ENCODE results near the gene WDR70. TPM values are rescaled to one million over a fixed set of nuclear protein-coding genes. Genes with fewer than 3 reads are reported as not detected.

Gene WDR70
- total RNA-seq, 1 experiment from 2014 or later = 35.0 TPM

DNA sequence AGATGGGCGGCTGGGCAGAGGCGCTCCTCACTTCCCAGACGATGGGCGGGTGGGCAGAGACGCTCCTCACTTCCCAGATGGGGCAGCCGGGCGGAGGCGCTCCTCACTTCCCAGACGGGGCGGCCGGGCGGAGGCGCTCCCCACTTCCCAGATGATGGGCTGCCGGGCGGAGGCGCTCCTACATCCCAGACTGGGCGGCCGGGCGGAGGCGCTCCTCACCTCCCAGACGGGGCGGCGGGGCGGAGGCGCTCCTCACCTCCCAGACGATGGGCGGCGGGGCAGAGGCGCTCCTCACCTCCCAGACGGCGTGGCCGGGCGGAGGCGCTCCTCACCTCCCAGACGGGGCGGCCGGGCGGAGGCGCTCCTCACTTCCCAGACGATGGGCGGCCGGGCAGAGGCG lies 140.2 kb downstream of the WDR70 start (continued):
- TF ChIP-seq, protein P1, sequence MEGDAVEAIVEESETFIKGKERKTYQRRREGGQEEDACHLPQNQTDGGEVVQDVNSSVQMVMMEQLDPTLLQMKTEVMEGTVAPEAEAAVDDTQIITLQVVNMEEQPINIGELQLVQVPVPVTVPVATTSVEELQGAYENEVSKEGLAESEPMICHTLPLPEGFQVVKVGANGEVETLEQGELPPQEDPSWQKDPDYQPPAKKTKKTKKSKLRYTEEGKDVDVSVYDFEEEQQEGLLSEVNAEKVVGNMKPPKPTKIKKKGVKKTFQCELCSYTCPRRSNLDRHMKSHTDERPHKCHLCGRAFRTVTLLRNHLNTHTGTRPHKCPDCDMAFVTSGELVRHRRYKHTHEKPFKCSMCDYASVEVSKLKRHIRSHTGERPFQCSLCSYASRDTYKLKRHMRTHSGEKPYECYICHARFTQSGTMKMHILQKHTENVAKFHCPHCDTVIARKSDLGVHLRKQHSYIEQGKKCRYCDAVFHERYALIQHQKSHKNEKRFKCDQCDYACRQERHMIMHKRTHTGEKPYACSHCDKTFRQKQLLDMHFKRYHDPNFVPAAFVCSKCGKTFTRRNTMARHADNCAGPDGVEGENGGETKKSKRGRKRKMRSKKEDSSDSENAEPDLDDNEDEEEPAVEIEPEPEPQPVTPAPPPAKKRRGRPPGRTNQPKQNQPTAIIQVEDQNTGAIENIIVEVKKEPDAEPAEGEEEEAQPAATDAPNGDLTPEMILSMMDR (IDR thresholded peaks at IDR 0.05) = no peak

DNA sequence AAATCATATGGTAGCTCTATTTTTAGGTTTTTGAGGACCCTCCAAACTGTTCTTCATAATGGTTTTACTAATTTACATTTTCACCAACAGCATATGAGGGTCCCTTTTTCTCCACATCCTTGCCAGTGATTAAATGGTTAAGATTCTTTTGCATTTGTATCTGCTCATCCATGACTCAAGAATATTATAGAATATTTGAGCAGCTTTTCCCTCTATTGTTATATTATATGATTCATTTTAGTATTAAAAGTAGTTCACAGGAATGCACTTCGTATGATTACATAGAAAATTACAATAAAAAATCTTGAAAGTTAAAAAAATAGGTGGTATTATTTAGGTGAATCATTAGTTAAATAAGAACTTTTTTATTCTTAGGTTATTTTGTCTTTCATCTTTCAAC lies 140.7 kb downstream of the WDR70 start:
- Mint-ChIP-seq H3K27ac (no peak overlapping the region), H3K36me3 (peaks cover 56% of the 10 kb centered on the region), H3K4me3 (no peak overlapping the region), H3K4me1 (no peaks in the 10 kb centered on the region), H3K27me3 (ENCODE audit: low read depth) (no peaks in the 10 kb centered on the region), H3K9me3 (peaks cover 43% of the 10 kb centered on the region)
- ChIA-PET CTCF (no interaction called here), POLR2A (no interaction called here)
- TF ChIP-seq CBFB (CRISPR knock-in tag; IDR thresholded peaks at IDR 0.05; ENCODE audit: low read depth) (no peak), ZNF263 (CRISPR knock-in tag; IDR thresholded peaks at IDR 0.05; ENCODE audit: low read depth) (no peak), ZNF671 (CRISPR knock-in tag; IDR thresholded peaks at IDR 0.05) (no peak), SOX15 (CRISPR knock-in tag; IDR thresholded peaks at IDR 0.05) (no peak), ZBTB21 (CRISPR knock-in tag; IDR thresholded peaks at IDR 0.05; ENCODE audit: borderline replicate concordance) (no peak), GRHL2 (CRISPR knock-in tag; IDR thresholded peaks at IDR 0.05; ENCODE audit: insufficient replicate concordance, severe bottlenecking) (no peak), SMAD4 (CRISPR knock-in tag; IDR thresholded peaks at IDR 0.05) (no peak), MYBL2 (CRISPR knock-in tag; IDR thresholded peaks at IDR 0.05) (no peak), RELA (CRISPR knock-in tag; IDR thresholded peaks at IDR 0.05; ENCODE audit: borderline replicate concordance) (no peak), ETV6 (CRISPR knock-in tag; IDR thresholded peaks at IDR 0.05) (no peak), NFATC4 (CRISPR knock-in tag; IDR thresholded peaks at IDR 0.05) (no peak), ZNF416 (CRISPR knock-in tag; IDR thresholded peaks at IDR 0.05) (no peak), MXD4 (CRISPR knock-in tag; IDR thresholded peaks at IDR 0.05; ENCODE audit: borderline replicate concordance) (no peak)
- TF ChIP-seq, protein P2, sequence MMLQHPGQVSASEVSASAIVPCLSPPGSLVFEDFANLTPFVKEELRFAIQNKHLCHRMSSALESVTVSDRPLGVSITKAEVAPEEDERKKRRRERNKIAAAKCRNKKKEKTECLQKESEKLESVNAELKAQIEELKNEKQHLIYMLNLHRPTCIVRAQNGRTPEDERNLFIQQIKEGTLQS (CRISPR knock-in tag; conservative IDR thresholded peaks at IDR 0.05) = no peak
- TF ChIP-seq, protein P3, sequence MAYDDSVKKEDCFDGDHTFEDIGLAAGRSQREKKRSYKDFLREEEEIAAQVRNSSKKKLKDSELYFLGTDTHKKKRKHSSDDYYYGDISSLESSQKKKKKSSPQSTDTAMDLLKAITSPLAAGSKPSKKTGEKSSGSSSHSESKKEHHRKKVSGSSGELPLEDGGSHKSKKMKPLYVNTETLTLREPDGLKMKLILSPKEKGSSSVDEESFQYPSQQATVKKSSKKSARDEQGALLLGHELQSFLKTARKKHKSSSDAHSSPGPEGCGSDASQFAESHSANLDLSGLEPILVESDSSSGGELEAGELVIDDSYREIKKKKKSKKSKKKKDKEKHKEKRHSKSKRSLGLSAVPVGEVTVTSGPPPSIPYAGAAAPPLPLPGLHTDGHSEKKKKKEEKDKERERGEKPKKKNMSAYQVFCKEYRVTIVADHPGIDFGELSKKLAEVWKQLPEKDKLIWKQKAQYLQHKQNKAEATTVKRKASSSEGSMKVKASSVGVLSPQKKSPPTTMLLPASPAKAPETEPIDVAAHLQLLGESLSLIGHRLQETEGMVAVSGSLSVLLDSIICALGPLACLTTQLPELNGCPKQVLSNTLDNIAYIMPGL (CRISPR knock-in tag; IDR thresholded peaks at IDR 0.05) = no peak
- TF ChIP-seq, protein P4, sequence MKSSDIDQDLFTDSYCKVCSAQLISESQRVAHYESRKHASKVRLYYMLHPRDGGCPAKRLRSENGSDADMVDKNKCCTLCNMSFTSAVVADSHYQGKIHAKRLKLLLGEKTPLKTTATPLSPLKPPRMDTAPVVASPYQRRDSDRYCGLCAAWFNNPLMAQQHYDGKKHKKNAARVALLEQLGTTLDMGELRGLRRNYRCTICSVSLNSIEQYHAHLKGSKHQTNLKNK (CRISPR knock-in tag; IDR thresholded peaks at IDR 0.05) = no peak
- TF ChIP-seq, protein P5, sequence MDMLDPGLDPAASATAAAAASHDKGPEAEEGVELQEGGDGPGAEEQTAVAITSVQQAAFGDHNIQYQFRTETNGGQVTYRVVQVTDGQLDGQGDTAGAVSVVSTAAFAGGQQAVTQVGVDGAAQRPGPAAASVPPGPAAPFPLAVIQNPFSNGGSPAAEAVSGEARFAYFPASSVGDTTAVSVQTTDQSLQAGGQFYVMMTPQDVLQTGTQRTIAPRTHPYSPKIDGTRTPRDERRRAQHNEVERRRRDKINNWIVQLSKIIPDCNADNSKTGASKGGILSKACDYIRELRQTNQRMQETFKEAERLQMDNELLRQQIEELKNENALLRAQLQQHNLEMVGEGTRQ (CRISPR knock-in tag; IDR thresholded peaks at IDR 0.05) = no peak
- DNase-seq (ENCODE audit: low spot score) (no peak), ATAC-seq (no peak)

DNA sequence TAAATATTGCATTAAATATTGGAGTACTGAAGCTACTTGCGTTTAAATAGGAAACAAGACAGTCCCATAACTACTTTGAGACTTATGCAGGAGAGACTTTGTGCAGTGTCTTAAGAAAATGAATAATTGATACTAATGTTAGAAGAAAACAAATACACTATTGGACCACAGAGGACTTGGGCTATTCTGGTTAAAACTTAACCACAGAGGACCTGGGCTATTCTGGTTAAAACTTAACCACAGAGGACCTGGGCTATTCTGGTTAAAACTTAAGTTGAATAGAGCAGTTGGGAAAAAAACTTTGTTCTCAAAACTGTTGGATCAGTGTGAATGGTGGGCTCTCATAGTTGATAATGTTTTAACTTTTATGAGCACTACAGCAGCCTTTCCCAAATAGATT lies 141.7 kb downstream of the WDR70 start:
- H3K27ac Mint-ChIP-seq = no peak overlapping the region
- POLR2A ChIA-PET = no interaction called here
- TF ChIP-seq, protein P2 (CRISPR knock-in tag; conservative IDR thresholded peaks at IDR 0.05) = no peak
- TF ChIP-seq, protein P6, sequence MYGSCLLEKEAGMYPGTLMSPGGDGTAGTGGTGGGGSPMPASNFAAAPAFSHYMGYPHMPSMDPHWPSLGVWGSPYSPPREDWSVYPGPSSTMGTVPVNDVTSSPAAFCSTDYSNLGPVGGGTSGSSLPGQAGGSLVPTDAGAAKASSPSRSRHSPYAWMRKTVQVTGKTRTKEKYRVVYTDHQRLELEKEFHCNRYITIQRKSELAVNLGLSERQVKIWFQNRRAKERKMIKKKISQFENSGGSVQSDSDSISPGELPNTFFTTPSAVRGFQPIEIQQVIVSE (CRISPR knock-in tag; IDR thresholded peaks at IDR 0.05; ENCODE audit: borderline replicate concordance) = no peak
- TF ChIP-seq, protein P7, sequence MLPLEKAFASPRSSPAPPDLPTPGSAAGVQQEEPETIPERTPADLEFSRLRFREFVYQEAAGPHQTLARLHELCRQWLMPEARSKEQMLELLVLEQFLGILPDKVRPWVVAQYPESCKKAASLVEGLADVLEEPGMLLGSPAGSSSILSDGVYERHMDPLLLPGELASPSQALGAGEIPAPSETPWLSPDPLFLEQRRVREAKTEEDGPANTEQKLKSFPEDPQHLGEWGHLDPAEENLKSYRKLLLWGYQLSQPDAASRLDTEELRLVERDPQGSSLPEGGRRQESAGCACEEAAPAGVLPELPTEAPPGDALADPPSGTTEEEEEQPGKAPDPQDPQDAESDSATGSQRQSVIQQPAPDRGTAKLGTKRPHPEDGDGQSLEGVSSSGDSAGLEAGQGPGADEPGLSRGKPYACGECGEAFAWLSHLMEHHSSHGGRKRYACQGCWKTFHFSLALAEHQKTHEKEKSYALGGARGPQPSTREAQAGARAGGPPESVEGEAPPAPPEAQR (CRISPR knock-in tag; IDR thresholded peaks at IDR 0.05) = no peak
- no peak for TF ChIP-seq RORB (CRISPR knock-in tag; IDR thresholded peaks at IDR 0.05)
- TF ChIP-seq, protein P8, sequence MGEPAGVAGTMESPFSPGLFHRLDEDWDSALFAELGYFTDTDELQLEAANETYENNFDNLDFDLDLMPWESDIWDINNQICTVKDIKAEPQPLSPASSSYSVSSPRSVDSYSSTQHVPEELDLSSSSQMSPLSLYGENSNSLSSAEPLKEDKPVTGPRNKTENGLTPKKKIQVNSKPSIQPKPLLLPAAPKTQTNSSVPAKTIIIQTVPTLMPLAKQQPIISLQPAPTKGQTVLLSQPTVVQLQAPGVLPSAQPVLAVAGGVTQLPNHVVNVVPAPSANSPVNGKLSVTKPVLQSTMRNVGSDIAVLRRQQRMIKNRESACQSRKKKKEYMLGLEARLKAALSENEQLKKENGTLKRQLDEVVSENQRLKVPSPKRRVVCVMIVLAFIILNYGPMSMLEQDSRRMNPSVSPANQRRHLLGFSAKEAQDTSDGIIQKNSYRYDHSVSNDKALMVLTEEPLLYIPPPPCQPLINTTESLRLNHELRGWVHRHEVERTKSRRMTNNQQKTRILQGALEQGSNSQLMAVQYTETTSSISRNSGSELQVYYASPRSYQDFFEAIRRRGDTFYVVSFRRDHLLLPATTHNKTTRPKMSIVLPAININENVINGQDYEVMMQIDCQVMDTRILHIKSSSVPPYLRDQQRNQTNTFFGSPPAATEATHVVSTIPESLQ (CRISPR knock-in tag; IDR thresholded peaks at IDR 0.05) = no peak
- TF ChIP-seq ZNF232 (CRISPR knock-in tag; IDR thresholded peaks at IDR 0.05) = no peak
- TF ChIP-seq, protein P9, sequence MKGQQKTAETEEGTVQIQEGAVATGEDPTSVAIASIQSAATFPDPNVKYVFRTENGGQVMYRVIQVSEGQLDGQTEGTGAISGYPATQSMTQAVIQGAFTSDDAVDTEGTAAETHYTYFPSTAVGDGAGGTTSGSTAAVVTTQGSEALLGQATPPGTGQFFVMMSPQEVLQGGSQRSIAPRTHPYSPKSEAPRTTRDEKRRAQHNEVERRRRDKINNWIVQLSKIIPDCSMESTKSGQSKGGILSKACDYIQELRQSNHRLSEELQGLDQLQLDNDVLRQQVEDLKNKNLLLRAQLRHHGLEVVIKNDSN (CRISPR knock-in tag; IDR thresholded peaks at IDR 0.05) = no peak
- TF ChIP-seq GTF2I (CRISPR knock-in tag; conservative IDR thresholded peaks at IDR 0.05) = no peak

More for the DNA sequence above, 141.7 kb downstream of the WDR70 start:
- peaks cover 53% of the 10 kb centered on the region for H3K9me3 Mint-ChIP-seq
- H3K27me3 Mint-ChIP-seq (ENCODE audit: low read depth) = no peaks in the 10 kb centered on the region
- no peak for ATAC-seq
- H3K36me3 Mint-ChIP-seq = peaks cover 63% of the 10 kb centered on the region
- H3K4me1 Mint-ChIP-seq = no peaks in the 10 kb centered on the region
- no peak overlapping the region for H3K4me3 Mint-ChIP-seq
- CTCF ChIA-PET = no interaction called here
- no peak for DNase-seq (ENCODE audit: low spot score)

Measured in WTC11 (cell line).